ENCODE data around the gene CTDSPL.
"Not testable (repeated sequence)": the region's sequence is repeated elsewhere in the genome, so short reads cannot be mapped to it uniquely, and the experiment has no call there.

CTDSPL gene

DNA sequence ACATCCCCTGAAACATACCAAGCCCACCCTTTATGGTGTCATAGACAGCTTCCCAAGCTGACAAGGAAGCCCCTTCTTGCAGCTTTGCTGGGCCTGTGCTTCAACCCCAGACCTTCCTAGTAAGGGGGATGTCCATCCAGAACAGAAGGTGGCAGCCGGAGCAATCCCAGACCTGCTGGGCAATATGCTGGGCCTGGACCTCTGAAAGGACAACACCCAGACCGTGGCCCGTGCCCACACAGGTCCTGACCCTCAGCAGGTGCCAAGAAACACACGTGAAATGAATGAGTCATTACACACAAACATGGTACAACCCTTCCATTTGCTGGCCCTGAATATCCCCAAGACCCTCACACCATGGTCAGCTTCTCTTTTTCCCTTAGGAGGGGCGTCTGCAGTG is 109.1 kb downstream of the CTDSPL start:
- no peak for DNase-seq

DNA sequence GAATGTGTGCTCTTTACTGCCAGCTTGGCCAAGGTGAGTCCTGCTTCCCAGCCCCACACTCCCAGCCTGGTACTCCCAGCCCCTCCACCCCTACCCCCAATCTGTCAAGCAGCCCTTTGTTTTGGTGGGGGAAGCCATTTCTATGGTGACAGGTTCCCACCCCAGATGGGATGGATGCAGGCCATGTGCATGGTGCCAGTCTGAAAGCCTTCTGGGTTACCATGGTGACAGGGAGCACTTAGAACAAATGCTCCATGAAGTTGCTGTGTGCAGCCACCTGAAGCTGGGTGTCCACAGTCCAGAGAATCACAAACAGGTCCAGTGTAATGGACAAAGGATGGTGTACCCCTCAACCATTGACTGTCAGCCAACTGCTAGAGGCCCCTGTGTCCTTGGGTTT is 109.8 kb downstream of the CTDSPL start:
- no peak for DNase-seq

DNA sequence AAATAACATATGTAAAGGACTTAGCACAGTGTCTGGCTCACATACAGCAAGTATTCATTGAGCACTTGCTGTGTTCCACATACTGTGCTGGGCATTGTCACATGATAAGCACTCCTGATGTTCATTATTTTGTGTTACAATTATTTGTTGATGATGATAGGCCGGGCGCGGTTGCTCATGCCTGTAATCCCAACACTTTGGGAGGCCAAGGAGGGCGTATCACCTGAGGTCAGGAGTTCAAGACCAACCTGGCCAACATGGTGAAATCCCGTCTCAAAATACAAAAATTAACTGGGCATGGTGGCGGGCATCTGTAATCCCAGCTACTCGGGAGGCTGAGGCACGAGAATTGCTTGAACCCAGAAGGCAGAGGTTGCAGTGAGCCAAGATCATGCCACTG is 110.4 kb downstream of the CTDSPL start:
- DNase-seq = not testable (repeated sequence)

DNA sequence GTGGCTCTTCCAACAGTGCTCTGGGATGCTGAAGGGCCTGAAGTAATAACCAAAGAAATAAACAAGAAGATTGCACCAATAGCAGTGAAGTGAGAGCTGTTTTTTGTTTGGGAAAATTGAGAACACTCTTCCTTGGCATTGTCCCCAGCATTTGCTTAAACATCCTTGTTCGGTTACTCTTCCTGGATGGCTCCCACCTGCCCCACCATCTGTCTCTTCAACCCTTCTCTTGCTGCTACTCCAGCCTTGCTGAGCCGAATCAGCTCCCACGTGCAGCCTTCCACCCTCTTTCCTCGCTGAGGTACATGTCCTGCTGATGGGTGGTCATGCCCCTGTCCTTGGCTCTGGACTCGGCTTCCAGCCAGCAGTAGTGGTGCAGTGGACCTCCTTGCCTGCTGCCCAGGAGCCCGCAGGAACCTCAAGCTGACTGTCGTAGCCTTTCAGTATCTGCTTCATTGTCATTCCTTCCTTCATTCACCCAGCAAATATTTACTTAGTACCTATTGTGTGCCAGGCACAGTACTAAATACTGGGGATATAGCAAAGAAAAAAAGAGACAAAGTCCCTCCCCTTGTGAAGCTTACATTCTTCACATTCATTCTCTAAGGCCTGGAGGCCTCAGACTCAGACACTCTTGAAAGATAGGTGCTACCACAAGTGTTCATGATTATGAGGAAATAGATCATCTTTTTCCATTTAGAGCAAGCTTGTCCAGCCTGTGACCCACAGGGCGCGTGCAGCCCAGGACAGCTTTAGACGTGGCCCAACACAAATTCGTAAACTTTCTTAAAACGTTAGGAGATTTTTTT is 111.8 kb downstream of the CTDSPL start:
- no peak for DNase-seq

DNA sequence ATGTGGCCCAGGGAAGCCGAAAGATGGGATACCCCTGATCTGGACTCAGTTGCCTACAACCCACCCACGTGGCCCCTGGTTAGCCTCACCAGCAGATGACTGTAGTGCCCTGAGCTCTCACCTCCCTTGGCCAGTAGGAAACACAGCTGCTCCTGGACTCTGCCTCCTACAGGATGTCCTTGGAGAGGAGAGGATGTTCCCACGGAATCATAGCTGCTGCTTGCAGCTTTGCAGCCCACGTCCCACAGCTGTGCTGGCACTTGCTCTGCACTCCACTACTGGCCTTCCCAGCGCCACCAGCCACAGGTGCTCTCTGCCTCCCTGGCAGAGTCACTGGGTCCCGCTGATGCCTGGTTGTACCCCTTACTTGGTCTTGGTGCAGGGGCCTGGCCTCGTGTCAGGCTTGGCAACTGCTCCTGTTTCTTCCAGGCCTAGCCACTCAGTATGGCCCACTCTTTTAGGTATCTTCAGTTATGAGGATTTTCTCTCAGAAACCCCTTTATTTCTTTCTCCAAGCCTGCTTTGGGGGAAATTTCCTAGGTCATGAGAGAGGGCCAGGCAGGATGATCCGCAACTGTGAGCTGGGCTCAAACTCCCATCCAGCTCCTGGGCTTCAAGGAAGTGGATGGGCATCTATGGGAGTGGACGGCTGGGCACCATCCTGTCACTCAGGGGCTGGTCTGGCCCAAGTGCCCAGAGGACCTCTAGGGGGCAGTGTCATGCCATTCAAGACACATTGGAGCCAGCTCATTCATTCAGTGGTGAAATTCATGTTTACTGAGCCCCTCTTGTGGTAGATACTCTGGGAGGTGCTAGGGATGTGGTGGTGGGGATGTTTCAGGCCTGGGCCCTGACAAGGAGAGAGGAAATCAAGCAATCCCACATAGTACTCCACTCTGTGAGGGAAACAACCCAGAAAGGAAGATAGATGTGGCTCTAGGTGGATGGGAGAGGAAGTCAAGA is 112.7 kb downstream of the CTDSPL start:
- peak; percentile 42 for DNase-seq

DNA sequence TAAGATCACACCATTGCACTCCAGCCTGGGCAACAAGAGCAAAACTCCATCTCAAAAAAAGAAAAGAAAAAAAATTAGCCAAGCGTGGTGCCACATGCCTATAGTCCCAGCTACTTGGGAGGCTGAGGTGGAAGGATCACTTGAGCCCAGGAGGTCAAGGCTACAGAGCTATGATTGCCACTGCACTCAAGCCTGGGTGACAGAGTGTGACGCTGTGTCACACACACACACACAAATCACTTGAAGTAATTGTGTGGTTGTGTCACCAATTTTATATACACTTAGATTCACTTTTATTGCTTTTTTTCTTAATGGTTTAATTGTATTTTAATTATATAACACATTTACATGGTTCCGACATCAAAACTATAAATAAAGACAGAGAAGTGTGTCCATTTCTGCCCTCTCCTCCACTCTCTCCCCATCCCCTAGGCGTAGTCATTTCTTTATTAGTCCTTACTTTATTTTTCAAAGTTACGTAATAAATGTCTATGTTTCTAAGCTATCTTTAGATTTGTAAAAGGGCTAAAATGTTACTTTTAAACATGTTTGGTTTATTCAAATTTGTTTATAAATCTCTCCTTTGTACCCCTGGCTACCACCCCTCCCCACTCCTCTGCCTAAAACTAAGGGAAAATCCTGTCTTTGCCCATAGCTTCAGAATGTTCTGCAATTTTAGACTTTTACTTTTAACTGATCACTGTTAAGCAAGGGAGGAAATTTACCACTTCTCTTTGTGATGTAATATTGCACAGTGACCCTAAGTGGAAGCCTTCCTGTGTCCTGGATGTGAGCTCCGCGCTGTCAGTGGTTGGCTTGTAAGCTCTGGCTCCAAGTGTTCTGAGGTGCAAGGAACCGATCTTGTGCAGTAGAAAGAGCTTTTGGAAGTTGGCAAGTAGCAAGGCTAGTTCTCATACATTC is 118.1 kb downstream of the CTDSPL start:
- no peak for DNase-seq

DNA sequence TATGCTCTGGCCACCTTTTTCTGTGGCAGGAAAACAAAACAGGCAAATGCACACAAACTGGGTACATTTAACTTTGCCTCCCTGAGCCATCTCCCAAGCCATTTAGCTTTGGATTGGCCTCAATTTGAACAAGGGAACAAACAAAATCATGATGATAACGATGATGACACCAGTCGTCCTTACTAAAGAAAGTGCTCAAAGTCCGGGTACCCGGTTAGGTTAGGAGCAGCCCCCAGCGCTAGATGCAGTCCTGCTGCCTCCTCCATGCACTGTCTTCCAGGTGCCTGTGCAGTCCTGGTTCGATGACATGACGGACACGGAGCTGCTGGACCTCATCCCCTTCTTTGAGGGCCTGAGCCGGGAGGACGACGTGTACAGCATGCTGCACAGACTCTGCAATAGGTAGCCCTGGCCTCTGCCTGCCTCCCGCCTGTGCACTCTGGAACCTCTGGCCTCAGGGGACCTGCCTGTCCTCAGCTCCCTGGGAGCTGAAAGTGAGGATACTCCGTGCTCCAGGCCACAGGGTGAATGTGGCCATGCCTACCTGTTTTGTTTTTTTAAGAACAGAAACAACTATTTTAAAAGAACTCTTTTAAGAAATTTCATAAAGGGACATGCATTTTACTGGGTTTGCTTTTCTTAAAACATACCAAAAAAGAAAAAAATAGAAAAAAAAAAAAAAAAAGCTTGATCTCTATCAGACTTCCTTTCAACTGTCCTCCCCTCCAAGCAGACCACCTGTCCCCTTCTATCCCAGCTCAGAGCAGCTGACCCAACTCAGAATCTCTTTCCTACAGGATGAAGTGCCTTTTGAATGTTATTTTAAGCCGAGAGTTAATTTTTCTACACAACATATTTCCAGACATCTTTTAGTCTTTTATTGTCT is 119.0 kb downstream of the CTDSPL start:
- no peak for DNase-seq

DNA sequence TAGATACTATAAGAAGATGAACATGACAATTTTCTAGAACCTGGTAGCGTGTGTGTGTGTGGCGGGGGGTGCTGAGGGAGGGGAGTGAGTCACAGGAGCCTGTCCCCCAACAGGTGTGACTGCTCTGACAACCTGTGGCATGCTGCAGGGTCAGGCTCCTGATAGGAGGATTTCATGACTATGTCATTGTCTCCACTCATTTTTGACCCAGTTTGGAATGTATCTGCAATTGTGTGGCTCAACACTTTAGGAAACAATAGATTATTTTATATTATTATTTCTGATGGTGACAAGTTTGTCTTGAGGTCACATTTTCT is 119.6 kb downstream of the CTDSPL start:
- no peak for DNase-seq

DNA sequence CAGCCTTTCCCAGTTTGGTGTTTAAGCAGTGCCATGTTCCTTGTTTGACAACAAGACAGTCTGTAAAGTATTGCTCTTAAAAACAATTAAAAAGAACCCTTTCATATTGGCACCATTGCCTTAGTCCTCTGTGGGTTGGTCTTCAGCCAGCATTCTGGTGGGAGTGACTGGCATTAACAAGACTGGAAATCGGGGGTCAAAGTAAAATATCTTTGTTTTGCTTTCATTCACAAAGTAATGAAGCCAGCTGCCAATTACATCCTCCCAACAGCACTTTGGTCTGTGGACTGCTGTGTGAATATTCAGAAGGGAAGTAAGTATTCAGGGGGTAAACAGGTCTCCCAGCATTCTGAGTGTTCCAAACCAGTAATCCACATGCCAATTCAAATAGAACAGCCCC is 120.7 kb downstream of the CTDSPL start:
- DNase-seq = no peak

DNA sequence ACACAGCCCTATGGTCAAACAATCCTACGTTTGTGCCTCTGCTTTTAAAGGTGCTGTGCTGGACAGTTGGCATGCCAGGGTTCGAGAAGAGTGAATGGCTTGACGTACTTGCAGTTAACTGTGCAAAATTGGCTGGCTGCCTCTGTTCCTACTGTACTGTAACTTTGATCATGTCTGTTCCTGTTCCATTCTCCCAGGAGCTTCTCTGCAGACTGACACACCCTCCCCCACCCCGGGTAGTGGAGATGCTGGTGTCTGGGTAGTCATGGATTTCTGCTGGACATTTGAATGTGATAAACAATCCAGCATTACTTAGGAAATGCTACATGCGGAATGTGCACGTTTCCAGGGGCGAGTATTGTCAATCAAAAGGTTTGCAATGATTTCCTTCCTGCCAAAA is 122.4 kb downstream of the CTDSPL start:
- no peak for DNase-seq

DNA sequence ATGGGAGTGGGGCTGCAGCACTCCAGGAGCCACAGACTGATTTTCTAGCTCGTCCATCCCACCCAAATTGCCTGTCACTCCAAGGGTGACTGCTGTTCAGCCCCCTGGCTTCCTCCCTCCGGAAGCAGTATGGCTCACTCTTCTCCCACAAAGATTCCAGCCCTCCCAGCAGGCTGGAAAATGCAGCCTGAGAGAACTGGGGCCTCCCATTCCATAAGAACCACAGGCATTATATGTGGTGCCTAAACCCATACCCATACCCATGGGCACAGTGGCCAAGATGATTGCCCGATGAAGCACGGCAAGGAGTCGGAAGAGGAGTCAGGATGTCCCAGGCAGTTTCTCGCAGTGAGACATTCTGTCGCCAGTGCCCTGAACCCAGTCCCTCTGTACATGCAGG is 122.9 kb downstream of the CTDSPL start:
- no peak for DNase-seq

DNA sequence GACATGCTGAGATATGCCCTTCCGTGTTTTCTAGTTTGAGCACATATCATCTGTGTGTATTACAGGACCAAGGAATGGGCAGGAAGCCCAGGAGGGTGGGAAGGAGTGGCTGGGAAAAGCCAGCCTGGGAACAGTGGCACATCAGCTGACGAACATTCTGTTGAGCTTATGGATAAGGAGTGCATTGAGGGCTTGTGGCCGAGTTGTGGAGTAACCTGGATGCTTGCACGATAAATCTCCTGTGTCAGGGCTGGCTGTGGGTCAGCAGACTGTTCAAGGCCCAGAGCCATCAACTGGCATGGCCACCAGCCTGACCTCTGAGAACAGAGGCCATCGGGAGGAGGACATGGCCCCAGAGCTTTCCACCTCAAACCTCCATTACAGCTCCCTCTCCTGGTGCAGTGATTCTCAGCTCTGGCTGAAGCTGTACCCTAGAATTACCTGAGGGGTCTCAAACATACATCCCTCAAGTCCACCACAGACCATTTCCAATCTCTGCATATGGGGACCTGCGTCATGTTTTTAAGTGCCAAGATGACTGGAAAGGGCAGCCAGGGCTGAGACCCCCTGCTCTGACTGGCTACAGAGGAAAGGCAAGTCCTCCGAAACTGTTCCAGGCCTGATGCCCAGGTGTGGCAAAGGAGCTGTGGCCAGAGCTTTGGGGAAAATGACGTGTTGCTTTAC is 124.1 kb downstream of the CTDSPL start:
- no peak for DNase-seq

DNA sequence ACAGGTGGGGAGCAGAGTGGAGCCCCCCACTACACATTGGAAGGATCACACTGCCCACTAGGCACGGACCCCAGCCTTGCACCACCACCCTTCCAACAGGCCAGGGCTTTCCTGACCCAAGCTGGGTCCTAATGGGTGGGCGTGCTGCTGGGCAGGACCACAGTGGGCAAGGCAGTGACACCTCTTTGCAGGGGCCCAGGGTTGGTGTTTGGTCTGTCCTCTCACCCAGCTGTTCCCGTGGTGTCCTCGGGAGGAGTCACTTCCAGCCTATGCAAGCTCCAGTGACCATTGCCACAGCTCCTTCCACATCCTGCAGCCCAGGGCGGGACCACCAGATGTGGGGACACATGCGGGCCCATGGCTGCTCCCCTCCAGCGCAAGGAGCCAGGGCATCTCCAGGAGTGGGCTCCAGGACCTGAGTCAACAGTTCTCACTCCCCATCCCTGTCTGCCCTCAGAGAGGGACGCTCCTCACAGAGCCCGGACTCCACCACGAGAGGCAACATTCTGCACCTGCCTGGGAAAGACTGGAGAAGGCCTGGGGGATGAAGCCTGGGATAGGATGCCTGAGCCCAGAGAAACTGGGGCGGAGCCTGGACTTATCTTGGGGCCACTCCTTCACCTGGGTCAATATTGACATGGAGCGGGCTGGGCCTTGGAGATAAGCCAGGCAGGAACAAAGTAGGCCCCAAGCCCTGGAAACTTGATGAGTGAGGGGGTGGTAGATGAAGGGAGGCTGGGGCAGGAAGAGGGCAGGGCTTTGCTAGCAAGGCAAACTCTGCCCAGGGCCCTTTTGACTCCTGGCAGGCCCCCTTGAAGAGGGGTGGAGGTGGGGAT is 125.0 kb downstream of the CTDSPL start:
- no peak for DNase-seq

DNA sequence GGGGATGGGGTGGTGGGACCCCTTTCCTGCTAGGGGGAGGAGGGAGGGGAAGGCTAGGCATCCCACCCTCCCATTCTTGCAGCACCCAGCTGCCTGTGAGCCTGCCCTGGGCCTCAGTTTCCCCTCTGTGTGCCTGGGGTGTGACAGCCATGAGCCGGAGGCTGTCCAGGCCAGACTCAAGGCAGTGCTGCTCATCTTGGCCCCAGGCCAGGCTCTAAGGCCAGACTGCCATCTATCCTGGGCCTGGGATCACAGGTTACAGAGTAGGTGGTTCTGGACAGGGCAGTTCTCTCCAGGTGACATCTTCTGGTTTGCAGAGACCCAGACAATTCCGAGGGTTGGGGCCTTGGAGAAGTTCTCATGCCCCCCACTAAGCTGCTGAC is 125.6 kb downstream of the CTDSPL start:
- DNase-seq = no peak

DNA sequence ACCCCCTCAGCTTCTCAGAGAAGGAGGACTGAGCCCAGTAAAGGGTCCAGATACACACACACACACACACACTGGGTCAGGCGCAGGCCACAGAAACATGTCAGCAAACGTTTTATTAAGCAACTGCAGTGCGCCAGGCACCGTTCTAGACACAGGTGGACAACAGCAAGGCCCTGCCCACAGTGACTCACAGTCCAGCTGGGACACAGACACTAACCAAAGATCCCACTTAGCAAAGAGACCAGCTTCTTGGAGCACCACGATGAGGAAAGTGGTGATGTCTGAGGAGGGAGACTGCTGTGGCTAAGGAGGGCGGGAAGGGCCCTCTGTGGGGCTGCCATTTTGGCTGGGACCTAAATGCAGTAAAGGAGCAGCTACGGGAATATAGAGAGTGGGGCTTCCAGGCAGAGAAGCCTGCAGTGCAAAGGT is 126.1 kb downstream of the CTDSPL start:
- DNase-seq = no peak

DNA sequence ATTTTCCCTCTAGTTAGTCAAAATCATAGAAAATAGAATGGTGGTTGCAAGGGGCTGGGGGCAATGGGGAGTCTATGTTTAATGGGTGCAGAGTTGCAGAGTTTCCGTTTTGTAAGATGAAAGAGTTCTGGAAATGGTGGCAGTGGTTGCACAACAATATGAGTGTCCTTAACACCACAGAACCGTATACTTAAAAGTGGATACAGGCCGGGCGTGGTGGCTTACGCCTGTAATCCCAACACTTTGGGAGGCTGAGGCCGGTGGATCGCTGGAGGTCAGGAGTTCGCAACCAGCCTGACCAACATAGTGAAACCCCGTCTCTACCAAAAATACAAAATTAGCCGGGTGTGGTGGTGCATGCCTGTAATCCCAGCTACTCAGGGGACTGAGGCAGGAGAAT is 126.7 kb downstream of the CTDSPL start:
- not testable (repeated sequence) for DNase-seq

DNA sequence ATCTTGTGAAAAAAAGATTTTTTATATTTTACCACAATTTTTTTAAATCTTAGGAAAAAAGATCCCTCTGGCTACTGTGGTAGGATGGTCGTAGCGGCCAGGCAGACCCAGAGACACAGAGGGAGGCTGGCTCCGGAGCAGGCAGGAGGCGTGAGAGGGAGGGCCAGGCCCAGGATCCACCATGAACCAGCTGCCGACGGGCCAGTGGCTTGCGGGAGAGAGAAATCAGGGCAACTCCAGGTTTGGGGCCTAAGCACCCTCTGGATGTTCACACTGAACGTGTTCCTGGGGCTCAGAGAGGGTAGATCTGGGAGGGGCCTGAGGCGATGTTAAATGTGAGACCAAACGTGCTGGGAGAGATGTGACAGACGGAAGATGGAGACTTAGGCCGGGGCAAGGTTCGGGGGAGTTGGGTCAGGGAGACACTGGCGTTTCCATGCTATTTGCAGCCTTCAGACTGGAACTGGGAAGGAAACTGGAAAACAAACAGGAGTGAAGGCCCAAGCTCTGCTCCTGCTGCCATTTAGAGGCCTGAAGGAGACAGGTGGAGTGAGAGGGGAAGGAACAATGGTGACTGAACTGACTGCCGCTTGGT is 127.3 kb downstream of the CTDSPL start:
- no peak for DNase-seq

DNA sequence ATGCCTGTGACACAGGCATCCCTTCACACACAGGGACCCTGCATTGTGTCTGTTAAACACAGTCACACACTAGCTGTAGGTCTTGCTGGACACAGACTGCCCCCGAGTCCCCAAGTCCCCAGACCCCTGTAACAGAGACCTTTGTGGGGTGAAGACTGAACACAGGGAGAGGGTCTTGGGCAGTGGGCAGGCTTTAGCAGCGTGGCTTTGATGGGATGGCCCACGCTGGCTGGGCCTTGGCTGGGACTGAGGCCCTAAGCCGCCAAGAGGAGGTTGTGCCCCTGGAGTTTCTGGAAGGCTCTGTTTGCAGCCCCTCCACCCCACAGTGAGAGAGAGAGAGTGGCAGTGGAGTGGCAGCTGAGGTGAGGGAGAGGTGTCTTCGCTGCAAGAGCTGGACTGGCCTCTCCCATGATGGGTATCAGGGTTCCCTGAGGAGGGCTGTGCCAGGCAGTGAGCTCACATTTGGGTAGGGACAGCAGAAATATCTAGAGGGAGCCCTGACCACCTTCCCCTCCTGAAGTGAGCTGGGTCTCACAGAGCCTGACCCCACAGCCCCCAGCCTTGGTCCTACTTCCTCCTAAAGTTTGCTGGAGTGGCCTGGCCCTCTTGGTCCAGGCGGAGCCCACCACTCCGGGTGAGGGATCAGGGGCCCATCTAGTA is 128.3 kb downstream of the CTDSPL start:
- DNase-seq = no peak

DNA sequence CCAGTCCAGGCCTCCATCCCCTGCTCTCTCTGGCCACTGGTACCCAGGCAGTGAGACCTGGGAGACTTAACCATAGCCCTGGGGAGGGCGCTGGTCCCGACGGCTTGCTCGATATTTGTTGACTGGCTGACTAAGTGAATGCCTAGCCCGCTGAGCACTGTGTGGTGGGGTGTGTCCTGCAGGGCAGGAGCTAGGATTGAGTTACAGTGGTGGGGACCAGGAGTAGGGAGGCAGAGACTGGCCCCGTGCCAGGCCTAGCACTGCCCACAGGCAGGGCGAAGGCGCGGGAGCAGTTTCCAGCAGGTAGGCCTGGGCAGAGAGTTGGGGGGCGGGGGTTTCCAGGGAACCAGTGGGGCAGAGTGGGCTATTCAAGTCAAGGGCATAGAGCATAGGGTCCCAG is 128.8 kb downstream of the CTDSPL start, which contains the start of gene VILL:
TSS of gene VILL (plus strand) at position 260 of the 400 bp plus-strand sequence. CDS start 2,887 bp downstream, outside the sequence.
- DNase-seq = no peak
